ENCODE data around the gene NFAM1.

NFAM1 gene

DNA sequence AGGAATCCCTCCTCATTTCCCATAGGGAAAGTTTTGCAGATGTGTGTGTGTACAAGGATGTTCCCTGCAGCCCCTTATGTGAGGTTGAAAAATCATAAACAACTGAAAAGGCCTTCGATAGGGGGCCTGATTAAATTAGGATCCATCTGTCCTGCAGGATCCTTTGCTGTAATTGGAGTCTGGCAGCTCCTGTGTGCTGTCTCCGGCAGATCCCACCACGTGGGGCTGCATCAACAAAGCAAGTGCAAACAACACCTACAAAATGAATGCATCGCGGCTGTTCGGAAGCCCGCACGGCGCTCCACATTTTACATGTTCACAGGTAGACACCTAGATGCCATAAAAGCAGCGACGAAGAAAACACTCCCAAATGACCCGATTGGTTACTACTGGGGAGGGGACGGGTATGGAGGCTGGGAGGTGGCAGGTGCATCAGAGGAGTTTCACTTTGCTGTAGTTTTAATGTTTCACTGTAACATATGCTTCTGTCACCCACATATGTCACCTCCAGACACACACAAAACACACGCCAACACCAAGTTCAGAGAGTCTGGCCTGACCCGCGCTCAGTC, 52.2 kb downstream of the NFAM1 start:
- DNase-seq = peak; percentile 94

DNA sequence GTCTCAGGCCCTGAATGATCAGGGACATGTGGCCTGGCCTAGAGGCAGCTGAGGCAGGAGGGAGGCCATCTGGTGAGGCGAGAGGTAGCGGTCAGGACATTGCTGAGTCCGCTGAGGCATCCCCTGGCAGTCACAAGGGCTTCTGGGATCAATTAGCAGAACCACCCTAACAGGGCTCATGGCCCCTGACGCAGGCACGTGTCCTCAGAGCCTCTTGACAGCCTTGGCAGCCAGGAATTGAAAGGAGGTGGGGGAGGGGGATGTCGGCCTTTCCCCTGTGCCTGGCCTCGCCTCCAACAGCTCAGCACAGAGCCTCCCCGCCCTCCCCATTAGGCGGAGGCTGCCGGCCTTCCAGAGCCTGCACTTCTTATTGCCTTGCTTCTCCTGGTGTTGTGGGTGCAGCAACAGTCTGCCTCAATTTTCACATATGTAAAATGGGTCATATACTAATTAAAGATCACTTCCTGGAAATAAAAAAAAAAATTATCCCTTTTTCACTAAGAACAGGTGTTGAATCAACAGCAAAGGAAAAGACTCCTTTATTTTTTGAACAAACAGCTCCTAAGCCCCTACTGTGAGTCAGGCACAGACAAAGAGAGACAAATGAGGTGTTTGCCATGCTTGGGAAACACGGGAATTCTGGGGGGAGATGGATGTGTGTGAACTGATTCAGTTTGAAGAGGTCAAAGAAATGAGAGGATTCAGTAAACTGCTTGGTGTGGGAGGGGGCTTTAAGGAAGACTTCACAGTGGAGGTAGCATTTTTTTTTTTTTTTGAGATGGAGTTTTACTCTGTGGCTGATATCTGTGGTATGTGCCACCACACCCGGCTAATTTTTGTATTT, 55.3 kb downstream of the NFAM1 start:
- peak; percentile 81 for DNase-seq

DNA sequence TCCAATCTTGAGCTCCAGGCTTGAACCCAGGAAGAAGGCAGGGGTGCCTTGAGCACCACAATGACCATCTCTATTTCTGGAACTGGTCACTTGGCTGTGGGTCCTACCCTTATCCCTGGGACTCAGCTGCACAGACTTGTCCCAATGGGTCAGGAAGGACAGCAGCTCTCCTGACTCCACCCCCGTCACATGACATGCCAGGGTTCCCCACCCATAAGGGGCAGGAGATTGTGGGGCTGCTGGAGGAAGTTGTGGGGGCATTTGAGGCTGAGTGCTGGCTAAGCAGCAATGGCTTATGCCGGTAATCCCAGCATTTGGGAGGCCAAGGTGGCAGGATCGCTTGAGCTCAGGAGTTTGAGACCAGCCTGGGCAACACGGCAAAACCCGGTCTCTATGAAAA, 56.2 kb downstream of the NFAM1 start:
- no peak for DNase-seq

DNA sequence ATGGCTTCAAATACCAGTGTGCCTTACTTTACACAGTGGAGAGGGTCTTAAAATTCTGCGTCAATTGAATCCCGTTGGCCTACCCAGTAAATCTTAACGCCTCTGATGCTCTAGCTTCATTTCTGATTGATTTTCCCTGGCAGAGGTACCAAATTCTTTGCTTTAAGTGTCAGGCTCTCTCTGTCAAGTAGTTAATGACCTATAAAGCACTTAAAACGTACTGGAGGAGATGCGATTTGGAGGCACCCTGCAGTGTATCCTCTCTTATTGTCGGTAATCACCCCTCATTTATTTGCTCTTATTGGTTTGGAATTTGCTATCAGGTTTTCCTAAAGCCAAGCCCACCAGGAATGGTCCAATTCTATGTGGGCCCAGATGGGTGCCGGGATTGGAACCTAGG, 59.2 kb downstream of the NFAM1 start:
- no peak for DNase-seq

DNA sequence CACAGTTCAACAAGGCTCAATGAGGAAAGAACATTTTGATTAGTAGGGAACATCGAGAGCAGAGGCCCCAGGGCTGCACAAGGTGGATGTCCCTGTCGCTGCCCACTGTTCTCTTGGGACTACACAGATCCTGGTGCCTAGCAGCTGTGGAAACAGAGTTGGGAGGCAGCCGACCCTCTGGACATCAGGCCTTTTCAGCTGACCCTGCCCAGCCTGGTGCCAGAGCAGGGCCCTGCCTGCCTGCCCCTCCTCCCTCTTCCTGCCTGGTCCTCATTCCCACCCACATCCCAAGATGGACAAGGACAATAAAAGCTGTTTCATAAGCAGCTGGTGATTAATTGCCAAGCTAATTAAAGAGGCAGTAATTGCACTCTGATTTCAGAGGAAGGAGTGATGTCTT, 60.7 kb downstream of the NFAM1 start:
- DNase-seq = no peak

DNA sequence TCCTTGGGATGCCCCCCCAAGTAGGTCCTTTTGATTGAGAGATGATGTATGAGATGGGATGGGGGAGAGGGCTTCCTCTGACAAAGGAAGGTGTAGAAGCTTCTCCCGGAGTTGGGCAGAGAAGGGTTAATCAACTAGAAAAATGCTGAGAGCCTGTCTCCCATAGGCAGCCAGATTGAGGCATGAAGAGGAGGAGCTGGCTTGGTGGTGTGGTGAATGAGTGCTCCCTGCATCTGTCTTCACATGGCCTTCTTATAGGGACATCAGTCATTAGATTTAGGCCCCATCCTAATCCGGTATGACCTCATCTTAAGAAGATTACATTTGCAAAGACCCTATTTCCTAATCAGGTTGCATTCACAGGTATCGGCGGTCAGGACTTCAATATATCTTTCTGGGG, 61.1 kb downstream of the NFAM1 start:
- DNase-seq = peak; percentile 55

DNA sequence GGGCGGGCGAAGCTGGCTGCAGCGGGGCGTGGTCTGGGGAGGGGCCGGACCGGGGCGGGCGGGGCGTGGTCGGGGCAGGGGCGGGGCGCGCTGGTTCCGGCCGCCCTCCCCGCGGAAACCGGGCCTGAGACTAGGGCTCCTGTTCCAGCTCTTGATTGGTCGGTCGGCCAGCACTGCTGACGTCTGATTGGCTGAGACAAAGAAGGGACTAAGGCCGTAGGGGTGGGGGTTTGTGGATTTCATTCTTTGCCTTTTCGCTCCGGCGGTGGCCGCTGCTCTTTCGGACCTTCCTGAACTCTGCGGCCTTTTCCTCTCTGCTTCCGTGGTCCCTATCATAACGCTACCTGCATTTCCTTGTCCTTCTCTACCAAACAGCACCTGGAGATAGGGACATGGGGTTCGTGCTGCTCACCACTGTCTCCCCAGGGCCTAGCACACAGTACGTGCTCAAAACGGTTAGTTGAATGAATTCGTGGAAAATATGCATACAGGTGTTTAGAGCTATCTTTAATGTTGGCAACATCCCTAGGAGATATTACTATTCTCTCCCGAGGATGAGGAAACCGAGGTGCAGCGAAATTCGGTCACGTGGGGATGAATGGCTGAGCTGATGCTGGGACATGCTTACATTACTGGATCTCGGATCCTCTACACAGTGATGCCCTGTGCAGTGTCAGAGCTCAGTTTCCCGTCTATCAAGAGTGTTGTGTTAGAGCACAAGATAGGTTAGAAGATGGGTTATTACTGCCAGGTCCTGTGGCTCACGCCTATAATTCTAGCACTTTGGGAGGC, 62.8 kb downstream of the NFAM1 start:
- DNase-seq = peak; percentile 94

DNA sequence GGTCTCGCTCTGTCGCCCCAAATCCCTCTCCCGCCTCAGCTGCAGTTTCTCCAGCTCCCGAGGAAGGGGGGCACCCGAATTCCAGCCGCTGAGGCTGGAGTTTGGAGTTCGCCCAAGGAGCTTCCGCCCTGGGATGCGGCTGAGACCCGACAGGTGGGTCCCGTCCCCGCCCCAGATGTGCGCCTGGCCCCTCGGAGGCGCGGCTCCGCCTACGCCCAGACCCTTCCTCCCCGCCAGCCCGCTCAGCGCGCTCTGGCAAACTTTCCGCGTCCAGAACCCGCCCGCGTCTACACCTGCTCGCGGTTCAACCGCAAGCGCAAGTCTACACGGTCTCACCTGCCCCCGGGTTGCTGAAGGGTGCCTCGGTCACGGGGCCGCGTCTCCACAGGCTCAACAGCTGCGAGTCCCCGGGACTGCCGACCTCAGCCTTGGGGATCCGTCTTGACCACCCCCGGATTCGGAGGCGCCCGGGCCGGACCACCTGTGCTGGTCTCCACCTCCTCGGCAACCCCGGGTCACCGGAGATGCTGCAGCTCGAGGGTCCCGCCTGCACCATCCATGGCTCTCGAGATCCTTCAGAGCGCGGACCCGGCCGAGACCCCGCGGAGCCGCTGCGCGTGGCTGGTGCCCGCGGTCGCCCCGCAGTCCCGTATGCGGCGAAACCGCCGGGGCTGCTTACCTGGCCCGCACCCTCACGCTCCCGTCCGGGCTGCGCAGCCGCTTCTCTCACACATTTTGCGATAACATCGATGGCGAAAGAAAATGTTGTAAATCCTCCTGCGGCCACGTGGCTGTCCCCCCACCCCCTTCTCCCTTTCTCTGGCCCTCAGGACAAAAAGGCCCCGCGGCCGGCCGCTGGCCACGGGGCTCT, 63.6 kb downstream of the NFAM1 start:
- peak; percentile 63 for DNase-seq

DNA sequence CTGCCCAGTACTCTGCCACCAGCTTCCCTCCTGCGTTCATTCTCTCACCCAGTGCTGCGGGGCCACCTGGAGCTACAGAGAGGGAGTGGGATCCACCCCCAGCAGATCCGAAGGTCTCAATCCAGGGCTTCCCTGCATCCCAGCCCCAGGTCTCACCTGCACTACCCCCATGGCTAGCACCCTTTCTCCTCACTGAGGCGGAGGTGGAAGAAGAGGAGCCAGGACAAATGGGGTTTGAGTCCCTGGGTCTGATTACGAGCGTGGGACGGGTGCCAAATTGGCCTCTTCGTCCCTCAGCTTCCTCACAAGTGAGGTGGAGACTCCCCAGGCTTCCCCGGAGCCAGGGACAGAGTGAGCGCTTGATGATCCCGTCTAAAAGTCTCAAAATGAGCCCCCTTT, 64.2 kb downstream of the NFAM1 start:
- peak; percentile 66 for DNase-seq

DNA sequence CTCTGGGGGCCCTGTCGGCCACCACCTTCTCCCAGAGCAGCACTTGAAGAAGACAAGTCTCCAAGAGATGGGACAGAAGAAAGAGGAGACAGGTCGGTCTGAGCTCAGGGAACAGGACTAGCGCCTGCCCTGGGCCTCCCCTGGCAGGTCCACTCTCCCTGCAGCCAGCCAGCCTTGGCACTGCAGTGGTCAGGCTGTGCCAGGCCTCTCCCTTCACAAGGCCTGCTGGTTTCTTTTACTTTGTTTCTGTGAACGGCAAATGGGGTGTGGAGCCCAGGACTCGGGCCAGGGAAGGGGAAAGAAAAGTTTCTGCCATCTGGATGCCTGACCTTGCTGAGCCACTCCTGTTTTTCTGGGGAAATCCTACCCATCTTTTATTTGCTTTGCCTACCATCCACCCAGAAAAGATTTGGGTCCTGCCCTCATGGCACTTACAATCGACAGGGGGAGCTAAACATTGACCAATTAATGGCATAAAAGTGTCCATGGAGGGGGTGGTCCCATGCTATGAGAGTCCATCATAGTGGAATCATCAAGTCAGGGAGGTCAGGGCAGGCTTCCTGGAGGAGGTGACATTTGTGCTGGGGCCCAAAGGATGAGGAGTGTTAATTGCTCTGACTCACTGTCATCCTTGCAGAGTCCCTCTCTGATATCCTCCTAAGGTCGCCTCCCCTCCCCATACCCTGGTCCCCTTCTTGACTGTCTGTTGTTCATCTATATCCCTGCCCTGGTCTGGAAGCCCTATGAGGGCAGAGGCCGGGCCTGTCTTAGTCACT, 65.2 kb downstream of the NFAM1 start:
- no peak for DNase-seq

DNA sequence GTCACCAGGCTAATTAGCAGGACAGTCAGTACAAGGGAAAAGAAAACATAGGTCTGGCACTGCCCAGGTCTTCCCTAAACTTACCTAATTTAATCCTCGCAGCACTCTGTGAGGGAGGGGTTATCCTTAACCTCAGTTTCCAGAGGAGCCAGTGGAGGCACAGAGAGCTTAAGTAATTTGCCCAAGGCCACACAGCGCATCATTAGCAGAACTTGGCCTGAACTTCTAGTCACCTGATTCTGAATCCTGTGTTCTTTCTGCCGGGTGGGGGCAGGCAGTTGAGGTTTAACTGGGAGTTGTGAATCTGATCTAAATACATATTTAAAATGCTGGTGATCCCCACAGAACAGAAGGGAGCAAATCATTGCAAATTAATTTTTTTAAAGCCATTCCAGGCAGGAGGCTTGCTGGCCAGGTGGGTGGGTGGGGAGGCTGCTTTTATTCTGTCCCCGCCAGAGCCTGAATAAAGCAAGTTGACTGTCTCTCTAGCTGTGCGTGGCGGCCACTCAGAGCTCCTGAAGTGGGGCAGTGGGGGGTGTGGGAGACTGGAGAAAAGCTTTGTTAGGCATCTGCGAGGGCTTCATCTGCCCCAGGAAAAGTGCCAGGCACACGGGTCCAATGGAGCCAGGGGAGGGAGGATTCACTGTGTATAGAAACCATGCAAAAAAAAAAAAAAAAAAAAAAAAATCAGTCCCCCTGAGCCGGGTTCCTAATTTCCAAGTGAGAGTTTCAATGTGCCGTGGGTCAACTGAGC, 66.1 kb downstream of the NFAM1 start:
- DNase-seq = no peak

DNA sequence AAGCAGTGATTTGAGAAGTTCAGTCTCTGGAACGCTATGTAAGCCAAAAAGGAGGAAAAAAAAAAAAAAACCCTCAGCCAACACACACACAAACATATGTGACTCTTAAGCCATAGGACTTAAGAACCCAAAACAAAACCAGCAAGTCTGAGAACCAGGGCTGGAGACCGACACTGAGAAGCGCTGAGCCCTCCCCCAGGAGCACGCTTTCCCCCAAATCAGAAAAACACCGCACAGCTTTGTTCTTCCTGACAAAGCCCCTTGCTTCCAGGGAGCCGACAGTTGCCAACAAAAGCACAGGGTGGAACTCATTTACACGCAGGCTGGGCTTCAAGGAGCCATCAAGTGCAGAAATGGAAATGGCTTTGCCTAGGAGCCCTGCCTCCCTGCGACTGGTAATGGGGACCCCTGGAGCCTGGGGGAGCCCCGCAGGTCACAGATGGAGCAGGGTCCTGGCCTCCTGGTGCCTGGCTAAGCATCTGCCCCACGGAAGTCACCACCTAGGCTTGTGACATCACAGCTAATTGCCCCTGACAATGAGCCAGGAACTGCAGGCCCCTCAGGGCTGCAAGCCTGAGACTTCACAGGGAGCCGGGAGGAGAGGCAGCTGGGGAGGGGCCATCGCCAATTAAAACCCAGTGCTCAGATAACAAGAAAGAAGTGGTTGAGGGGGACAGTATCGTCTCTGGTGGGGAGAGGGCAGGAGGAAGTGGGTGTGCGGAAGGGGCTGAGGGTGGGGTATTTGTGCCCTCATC, 66.9 kb downstream of the NFAM1 start:
- peak; percentile 91 for DNase-seq

DNA sequence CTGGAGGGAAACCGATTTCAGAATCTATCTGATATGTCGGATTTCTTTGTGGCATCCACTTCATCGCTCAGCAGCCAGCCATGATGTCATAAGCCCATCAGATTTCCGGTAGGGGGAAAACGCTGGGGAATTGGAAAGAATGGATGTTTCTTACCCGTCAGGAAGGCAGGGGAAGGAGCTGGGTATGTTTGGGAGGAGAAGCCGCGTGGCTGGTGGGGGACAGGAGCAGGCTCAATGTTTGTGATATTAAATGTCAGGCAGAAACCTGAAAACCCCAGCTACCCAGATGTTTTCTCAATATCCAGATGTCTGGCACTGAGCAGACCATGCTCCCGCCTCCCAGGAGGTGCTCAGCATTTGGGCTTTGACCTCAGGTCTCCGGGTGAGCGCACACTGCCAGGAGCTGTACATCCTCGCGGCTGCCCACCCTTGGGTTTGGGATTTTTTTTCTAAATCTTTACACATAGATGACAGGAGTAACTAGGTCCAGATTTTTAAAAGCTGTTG, 67.5 kb downstream of the NFAM1 start:
- DNase-seq = peak; percentile 84

DNA sequence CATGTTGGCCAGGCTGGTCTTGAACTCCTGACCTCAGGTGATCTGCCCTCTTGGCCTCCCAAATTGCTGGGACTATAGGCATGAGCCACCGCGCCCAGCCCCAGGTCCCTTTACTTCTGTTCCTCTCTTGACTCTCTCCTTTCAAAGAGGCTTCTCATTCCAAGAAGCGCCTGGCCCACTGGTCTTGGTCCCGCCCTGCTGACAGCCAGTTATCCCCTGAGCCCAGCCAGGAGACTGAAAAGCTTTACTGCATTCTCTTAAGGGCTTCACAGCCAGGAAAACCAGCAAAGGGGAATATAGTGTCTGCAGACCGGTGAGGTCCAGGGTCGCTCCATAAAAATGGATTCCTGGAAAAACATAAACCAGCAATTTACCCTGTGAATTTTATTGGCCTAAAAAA, 68.3 kb downstream of the NFAM1 start:
- no peak for DNase-seq

DNA sequence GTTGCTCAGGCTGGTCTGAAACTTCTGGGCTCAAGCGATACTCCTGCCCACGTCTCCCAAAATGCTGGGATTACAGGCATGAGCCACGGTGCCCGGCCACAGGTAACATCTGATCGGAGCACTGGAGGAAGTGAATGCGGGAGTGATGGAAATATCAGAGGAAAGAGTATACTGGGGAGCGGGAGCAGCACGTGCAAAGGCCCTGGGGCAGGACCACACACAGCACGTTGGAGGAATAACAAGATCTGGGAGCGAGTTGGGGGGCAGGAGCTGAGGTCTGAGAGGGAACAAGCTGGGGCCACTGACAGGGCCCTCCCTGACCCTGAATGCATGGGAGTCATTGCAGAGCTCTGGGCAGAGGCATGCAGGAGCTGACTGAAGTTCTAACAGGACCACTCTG, 70.7 kb downstream of the NFAM1 start:
- DNase-seq = no peak

DNA sequence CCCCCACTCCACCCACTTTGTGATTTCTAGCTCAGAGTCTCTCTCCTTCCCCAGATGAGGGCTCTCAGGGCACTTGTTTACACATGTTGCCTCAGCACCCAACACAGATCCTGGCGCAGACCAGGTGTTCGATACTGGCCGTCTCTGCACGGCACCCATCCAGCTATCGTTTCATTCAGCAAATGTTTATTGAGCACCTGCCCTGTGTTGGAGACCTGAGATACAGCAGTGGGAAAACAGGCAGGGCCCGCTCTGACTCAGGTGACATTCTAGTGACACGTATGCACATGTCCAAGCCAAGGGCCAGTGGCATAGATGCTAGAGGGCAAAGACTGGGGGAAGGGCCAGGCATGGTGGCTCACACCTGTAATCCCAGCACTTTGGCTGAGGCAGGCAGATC, 71.9 kb downstream of the NFAM1 start:
- peak; percentile 54 for DNase-seq

DNA sequence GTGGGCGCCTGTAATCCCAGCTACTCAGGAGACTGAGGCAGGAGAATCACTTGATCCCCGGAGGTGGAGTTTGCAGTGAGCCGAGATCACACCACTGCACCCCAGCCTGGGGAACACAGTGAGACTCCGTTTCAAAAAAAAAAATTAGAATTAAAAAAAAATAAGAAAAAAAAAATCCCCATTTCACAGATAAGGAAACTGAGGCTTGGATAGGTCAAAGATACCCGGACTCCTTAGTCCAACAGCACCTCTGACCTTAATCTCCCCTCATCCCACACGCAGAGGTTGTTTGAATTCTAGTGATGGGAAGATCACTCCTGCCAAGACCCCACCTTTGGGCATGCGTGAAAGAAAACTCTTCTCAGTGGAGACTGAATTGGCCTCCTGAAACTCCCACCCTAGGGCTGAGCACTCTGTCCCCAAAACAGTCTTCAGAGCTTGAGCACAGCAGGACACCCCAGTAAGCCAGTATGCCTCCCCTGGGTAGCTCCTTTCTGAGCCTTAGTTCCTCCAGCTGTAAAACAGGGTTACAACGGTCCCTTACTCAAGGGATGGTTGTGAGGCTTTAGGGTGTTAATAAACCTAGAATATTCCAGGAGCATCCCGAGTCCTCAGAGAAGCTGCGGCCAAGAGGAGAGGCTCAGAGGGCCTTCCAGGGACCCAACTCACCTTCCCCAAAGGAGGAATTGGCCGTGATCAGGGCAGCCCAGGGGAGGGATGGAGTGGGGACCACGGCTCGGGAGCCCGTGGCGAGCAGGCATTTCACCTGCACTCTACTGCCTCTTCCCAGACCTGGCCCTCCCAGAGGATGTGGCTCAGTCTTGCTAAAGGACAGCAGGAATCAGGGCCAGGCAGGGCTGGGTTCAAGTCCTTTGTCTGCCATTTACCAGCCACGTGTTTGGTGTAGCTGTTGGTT, 73.3 kb downstream of the NFAM1 start:
- no peak for DNase-seq

DNA sequence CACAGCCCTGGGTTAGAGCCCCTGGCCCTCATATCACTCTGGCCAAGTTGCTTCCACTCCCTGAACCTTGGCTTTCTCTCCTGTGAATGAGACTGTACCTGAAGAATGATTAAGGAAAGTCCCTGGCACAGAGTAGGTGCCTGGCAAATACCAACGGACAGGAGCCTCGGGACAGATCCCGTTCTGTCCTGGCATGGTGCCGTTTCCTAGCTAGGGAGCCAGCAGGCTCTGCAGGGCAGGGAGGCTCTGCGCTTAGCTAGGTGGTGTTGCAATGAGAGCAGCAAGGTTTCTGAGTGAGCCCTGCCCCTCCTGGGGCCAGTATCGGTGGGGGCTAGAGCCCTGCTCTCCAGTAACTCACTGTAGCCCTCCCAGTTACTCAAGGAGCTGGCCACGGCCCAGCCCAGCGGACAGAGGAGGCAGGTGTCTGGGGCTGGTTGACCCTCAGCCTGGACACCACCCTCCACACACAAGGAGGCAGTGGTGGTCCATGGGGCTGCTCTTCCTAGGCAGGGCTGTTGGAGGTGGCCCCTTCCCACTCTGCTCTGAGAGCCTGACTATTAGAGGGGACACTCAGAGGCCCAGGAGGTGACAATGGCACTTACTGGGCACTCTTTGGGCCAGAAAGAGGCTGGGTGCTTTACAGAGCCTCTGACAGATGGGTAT, 74.4 kb downstream of the NFAM1 start:
- DNase-seq = no peak

DNA sequence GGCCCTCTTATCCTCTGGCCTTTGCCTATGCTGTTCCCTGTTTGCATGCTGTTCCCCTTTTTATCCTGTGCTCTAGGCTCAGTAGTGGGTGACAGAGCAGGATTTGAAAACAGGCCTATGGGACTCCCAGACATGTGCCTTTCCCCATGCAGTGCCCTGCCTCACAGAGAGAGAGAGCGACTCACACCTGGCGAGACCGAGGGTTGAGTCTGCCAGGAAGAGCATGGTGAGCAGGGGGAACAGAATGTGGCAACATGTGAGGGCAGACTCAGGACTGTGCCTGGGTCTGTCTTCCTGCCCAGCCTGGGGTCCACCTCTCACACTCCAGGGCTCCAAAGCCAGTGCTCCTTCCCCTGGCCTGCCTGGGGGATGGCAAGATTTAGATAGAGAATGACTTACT, 75.0 kb downstream of the NFAM1 start:
- DNase-seq = no peak

Measured in NCI-H2171 treated with DMSO at 0.1 percent for 48 hours (cell line).